IMR-90 (cell line): Measurements from ENCODE around the gene PHF21A.

Experiments used
- BHLHE40 ChIP-seq: fragments of 150-350 bp; IDR thresholded peaks from 2 replicates; pipeline ENCODE4 v1.6.1; 2016; ENCODE audit warnings: mild to moderate bottlenecking, low read depth, low read length
- CEBPB ChIP-seq: IDR thresholded peaks from 2 replicates; pipeline ENCODE4 v1.6.1; 2012; ENCODE audit warnings: low read depth, low read length, improper control_type of control experiment
- CTCF ChIP-seq: conservative IDR thresholded peaks from 2 replicates; pipeline ENCODE4 v1.5.1; 2012; ENCODE audit warnings: mild to moderate bottlenecking, low read depth, low read length, improper control_type of control experiment
- ELK1 ChIP-seq: fragments of 150-350 bp; IDR thresholded peaks from 2 replicates; pipeline ENCODE4 v1.6.1; 2016; ENCODE audit warnings: low read depth, mild to moderate bottlenecking, low read length, moderate library complexity, borderline replicate concordance
- POLR2A ChIP-seq: IDR thresholded peaks from 2 replicates; pipeline ENCODE4 v1.6.1; 2012; ENCODE audit warnings: mild to moderate bottlenecking, low read depth, low read length
- USF2 ChIP-seq: fragments of 150-350 bp; IDR thresholded peaks from 2 replicates; pipeline ENCODE4 v1.6.1; 2017; ENCODE audit warnings: mild to moderate bottlenecking, antibody characterized with exemption, low read length, low read depth

GRCh38 chr11:45934580-45935318, 186.5 kb downstream of the PHF21A start:
- no peak for TF ChIP-seq CTCF
- TF ChIP-seq CEBPB = no peak
- no peak for TF ChIP-seq POLR2A
- TF ChIP-seq ELK1 = no peak
- no peak for TF ChIP-seq BHLHE40
- no peak for TF ChIP-seq USF2
